Parathyroid adenoma (tissue), 2 donors: ENCODE results near the gene IGDCC3.

ENCODE experiments used
- H2AFZ ChIP-seq: fragments of 300-600 bp; sonication (generic); one replicate; pipeline ENCODE4 v1.7.0; 2017; ENCODE audit warnings: antibody characterized with exemption, mild to moderate bottlenecking
- H3K27ac ChIP-seq: fragments of 300-600 bp; sonication (generic); one replicate; pipeline ENCODE4 v1.7.0; 2017
- H3K27me3 ChIP-seq: fragments of 300-600 bp; sonication (generic); one replicate; pipeline ENCODE4 v1.7.0; 2017; ENCODE audit warnings: low read length; ENCODE audit not compliant: control insufficient read depth, insufficient read depth
- H3K36me3 ChIP-seq: fragments of 300-600 bp; sonication (generic); one replicate; pipeline ENCODE4 v1.7.0; 2017; ENCODE audit warnings: low read length; ENCODE audit not compliant: control insufficient read depth, insufficient read depth
- H3K4me1 ChIP-seq: fragments of 300-600 bp; sonication (generic); one replicate; pipeline ENCODE4 v1.7.0; 2017; ENCODE audit warnings: control low read depth
- H3K4me2 ChIP-seq: fragments of 300-600 bp; sonication (generic); one replicate; pipeline ENCODE4 v1.7.0; 2017; ENCODE audit warnings: low read length
- H3K4me3 ChIP-seq: fragments of 300-600 bp; sonication (generic); one replicate; pipeline ENCODE4 v1.7.0; 2017; ENCODE audit warnings: low read depth, low read length
- H3K79me2 ChIP-seq: fragments of 300-600 bp; sonication (generic); one replicate; pipeline ENCODE4 v1.7.0; 2017; ENCODE audit warnings: control low read depth
- H3K9ac ChIP-seq: fragments of 300-600 bp; sonication (generic); one replicate; pipeline ENCODE4 v1.7.0; 2017; ENCODE audit warnings: mild to moderate bottlenecking
- H3K9me3 ChIP-seq: fragments of 300-600 bp; sonication (generic); one replicate; pipeline ENCODE4 v1.7.0; 2017; ENCODE audit warnings: low read length; ENCODE audit not compliant: control insufficient read depth
- TF ChIP-seq, protein P1 (sequence below): fragments of 300-600 bp; sonication (generic); IDR thresholded peaks from one replicate; pipeline ENCODE4 v1.7.0; 2017; ENCODE audit warnings: antibody characterized with exemption, mild to moderate bottlenecking
- donor health status: primary hyperparathyroidism.

Gene IGDCC3

DNA sequence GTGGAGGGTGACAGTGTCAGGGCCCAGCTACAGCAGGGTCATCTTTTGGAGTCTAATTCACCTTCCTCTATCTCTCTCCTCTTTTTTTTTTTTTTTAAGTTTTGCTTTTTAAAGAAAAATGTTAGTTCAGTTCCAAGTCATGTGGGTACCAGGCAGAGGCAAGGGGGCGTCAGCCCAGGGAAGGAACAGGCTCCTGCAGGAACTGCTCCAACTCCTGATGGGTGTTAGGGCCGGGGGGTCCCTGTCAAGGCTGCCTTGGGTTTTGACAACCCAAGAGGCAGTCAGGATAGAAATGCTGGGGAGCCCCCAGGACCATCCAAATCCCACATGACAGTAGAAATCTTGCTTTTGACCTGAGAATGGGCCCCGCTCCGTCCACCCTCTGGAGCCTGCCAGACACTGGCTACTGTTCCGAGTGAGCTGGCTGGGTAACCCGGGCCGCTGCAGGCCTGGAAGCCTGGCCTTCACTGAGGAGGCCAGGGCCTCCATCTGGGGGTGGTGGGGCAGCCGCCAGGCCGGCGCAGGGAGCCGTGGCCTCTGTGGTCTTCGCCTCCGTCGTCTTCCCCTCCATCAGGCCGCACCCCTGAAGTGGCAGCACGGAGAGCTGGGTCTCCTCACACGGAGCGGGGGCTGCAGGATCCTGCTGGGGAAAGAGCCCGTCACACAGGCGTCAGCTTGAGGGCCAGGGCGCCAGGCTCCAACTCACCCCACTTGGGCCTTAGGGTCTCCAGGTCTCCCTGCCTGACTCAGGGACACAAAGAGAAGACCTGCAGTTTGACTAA lies 49.1 kb downstream of the IGDCC3 start:
- no peaks in the 10 kb centered on the region for H3K36me3 ChIP-seq
- H3K4me3 ChIP-seq: no peak overlapping the region
- peak overlapping the region; percentile 44 for H3K27ac ChIP-seq
- H3K27me3 ChIP-seq: no peaks in the 10 kb centered on the region
- H2AFZ ChIP-seq: no peak overlapping the region
- H3K4me2 ChIP-seq: no peak overlapping the region
- TF ChIP-seq, protein P1, sequence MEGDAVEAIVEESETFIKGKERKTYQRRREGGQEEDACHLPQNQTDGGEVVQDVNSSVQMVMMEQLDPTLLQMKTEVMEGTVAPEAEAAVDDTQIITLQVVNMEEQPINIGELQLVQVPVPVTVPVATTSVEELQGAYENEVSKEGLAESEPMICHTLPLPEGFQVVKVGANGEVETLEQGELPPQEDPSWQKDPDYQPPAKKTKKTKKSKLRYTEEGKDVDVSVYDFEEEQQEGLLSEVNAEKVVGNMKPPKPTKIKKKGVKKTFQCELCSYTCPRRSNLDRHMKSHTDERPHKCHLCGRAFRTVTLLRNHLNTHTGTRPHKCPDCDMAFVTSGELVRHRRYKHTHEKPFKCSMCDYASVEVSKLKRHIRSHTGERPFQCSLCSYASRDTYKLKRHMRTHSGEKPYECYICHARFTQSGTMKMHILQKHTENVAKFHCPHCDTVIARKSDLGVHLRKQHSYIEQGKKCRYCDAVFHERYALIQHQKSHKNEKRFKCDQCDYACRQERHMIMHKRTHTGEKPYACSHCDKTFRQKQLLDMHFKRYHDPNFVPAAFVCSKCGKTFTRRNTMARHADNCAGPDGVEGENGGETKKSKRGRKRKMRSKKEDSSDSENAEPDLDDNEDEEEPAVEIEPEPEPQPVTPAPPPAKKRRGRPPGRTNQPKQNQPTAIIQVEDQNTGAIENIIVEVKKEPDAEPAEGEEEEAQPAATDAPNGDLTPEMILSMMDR: no peak
- no peaks in the 10 kb centered on the region for H3K9me3 ChIP-seq
- no peak overlapping the region for H3K9ac ChIP-seq
- H3K4me1 ChIP-seq: peaks cover 5% of the 10 kb centered on the region
- H3K79me2 ChIP-seq: no peaks in the 10 kb centered on the region

DNA sequence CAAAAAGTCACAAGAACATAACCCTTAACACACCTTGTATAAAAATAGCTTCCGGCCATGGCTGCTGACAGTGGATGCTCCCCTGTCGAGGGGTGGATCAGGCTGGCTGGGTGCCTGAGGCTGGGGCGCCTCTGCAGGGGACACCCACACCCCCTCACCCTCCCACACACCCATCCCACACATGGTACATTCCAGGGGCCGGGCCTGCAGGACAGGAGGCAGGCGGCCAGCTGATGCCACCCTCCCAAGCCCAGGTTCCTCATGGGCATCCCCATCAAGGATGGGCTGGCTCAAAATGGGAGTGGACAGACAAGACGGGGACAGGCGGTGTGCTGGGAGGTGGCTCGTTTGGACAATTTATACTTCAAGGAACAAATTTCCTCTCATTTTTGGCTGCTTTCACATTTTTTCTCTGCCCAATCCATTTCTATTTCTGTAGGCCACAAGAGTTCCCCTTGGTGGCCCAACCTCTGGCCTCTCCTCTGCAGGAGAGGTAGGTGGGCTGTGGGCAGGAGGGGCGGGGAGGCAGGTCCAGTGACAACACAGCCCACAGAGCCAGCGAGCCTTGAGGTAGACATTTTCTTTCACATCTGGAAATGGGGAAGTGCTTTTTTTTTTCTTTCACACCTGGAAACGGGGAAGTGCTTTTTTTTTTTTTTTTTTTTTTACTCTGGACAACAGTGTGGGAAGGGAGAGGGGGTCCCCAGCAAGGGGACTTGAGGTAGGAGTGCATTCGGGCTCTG lies 50.0 kb downstream of the IGDCC3 start:
- Histone ChIP-seq H3K79me2 (no peaks in the 10 kb centered on the region), H3K9me3 (no peaks in the 10 kb centered on the region), H3K27me3 (no peaks in the 10 kb centered on the region), H2AFZ (no peak overlapping the region), H3K36me3 (no peaks in the 10 kb centered on the region), H3K4me2 (no peak overlapping the region), H3K4me1 (peaks cover 5% of the 10 kb centered on the region), H3K27ac (peak overlapping the region; percentile 44), H3K4me3 (no peak overlapping the region), H3K9ac (no peak overlapping the region)
- TF ChIP-seq, protein P1: no peak

DNA sequence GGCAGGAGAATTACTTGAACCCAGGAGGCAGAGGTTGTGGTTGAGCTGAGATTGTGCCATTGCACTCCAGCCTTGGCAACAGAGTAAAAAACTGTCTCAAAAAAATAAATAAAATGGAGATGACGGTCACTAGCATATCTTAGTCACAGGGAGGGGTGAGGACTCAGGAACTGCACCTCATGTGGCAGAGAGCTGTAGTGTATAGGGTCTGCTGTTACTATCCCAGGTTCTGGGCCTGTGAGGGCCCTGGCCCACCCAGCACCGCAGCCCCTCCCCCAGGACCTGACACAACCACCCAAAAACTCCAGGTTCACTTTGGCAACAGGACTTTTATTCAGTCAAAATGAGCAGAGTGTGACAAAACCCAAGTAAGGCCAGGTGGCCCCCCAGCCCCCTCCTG lies 51.0 kb downstream of the IGDCC3 start:
- TF ChIP-seq, protein P1: no peak
- Histone ChIP-seq H3K4me1 (peaks cover 5% of the 10 kb centered on the region), H2AFZ (no peak overlapping the region), H3K27me3 (no peaks in the 10 kb centered on the region), H3K36me3 (no peaks in the 10 kb centered on the region), H3K27ac (peak overlapping the region; percentile 53), H3K9me3 (no peaks in the 10 kb centered on the region), H3K4me3 (no peak overlapping the region), H3K4me2 (no peak overlapping the region), H3K9ac (no peak overlapping the region), H3K79me2 (no peaks in the 10 kb centered on the region)

DNA sequence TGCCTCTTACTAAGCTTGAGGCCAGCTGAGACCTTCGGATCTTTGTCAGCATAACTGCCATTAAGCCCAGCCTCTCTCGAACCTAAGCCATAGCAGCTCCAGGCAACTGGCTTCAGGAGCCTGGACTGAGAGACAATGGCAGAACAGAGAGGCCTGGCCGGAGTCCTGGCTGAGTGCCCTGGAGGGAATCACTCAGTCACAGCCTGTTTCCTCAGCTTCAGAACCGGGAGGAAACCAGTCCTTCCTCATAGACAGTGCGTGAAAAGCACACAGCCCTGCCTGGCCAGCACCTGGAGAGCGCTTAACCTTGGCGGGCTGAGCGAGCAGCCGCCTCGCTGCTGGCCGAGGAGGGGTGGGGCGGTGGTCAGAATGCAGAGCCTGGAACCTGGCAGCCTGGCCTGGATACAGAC lies 51.7 kb downstream of the IGDCC3 start:
- H3K4me2 ChIP-seq: no peak overlapping the region
- H3K79me2 ChIP-seq: no peaks in the 10 kb centered on the region
- H2AFZ ChIP-seq: peak overlapping the region; percentile 48
- TF ChIP-seq, protein P1: no peak
- H3K36me3 ChIP-seq: no peaks in the 10 kb centered on the region
- H3K9ac ChIP-seq: no peak overlapping the region
- H3K27me3 ChIP-seq: no peaks in the 10 kb centered on the region
- H3K4me3 ChIP-seq: no peak overlapping the region
- no peaks in the 10 kb centered on the region for H3K9me3 ChIP-seq
- peak overlapping the region; percentile 53 for H3K27ac ChIP-seq
- H3K4me1 ChIP-seq: peaks cover 5% of the 10 kb centered on the region
